Gastrocnemius medialis (tissue), 4 donors: ENCODE data around the gene PLXNC1.

Experiments used
- CTCF ChIP-seq, 5 experiments: fragments of 450-650 bp in 3 of 5; fragments of 200-600 bp in 2 of 5; sonication (generic) in 2 of 5; IDR thresholded peaks in 4 of 5; conservative IDR thresholded peaks in 1 of 5; 1 replicate in 4 of 5; 2 replicates in 1 of 5; pipeline ENCODE4 v1.5.1; 2016 to 2019; ENCODE audit warnings: antibody characterized with exemption in 5 of 5, mild to moderate bottlenecking in 3 of 5, moderate library complexity in 3 of 5
- POLR2A ChIP-seq, 2 donors: fragments of 450-650 bp; IDR thresholded peaks; one replicate each; pipeline ENCODE4 v1.6.1; 2017; ENCODE audit warnings: antibody characterized with exemption in 2 of 2, mild to moderate bottlenecking in 2 of 2, moderate library complexity in 2 of 2

- no peak for TF ChIP-seq CTCF (IDR thresholded peaks at IDR 0.05 in 4 of 5, conservative IDR thresholded peaks at IDR 0.05 in 1 of 5)
- TF ChIP-seq POLR2A (IDR thresholded peaks at IDR 0.05): no peak
These were observed 112.3 kb downstream of the PLXNC1 start for GRCh38 chr12:94260717-94261116.
